Common myeloid progenitor, CD34-positive (primary cell): Measurements from ENCODE around the gene PRSS33.
A peak's percentile ranks its signal among the peaks of the same experiment; 100 is the strongest.

ENCODE experiments used
- CTCF ChIA-PET: fragments of 350-600 bp; sonication (Branson Sonifier 250); formaldehyde crosslinking; loops from one replicate; lab custom pipeline; 2021; ENCODE audit warnings: antibody characterized with exemption; lab: Charles Lee
- POLR2A ChIA-PET: fragments of 350-600 bp; sonication (Branson Sonifier 250); formaldehyde crosslinking; loops from one replicate; lab custom pipeline; 2021; ENCODE audit warnings: antibody characterized with exemption; lab: Charles Lee
- DNase-seq, 3 donors: peaks; one replicate each; pipeline versions ENCODE4 v3.0.0 to v3.0.0-alpha.2; 2013
- H3K27ac ChIP-seq, 2 experiments: 1 replicate in 1 of 2; 2 replicates in 1 of 2; pipeline ENCODE4 v1.7.0; 2013; ENCODE audit warnings: inconsistent platforms in 2 of 2, low read length in 2 of 2, mild to moderate bottlenecking in 2 of 2, low read depth in 1 of 2, moderate library complexity in 1 of 2; ENCODE audit not compliant: severe bottlenecking in 2 of 2, insufficient read depth in 1 of 2, poor library complexity in 1 of 2
- H3K27me3 ChIP-seq, 5 experiments: replicated peaks in 2 of 5; 1 replicate in 3 of 5; 2 replicates in 2 of 5; pipeline versions ENCODE4 v1.6.1 to v1.7.0; 2013; ENCODE audit warnings: low read length in 4 of 5, mild to moderate bottlenecking in 2 of 5, moderate library complexity in 2 of 5, inconsistent platforms in 1 of 5; ENCODE audit not compliant: insufficient read depth in 5 of 5, control insufficient read depth in 4 of 5
- H3K36me3 ChIP-seq, 4 experiments: 1 replicate in 2 of 4; 2 replicates in 2 of 4; pipeline versions ENCODE4 v1.6.1 to v1.7.0; 2013; ENCODE audit warnings: low read length in 3 of 4, control low read depth in 1 of 4, mild to moderate bottlenecking in 1 of 4; ENCODE audit not compliant: control insufficient read depth in 4 of 4, insufficient read depth in 4 of 4
- H3K4me1 ChIP-seq, 4 experiments: 1 replicate in 3 of 4; 2 replicates in 1 of 4; pipeline versions ENCODE4 v1.6.1 to v1.7.1; 2013; ENCODE audit warnings: low read length in 3 of 4, mild to moderate bottlenecking in 3 of 4, control low read depth in 1 of 4, inconsistent platforms in 1 of 4, moderate library complexity in 1 of 4; ENCODE audit not compliant: control insufficient read depth in 4 of 4, insufficient read depth in 4 of 4; ENCODE audit errors: control extremely low read depth in 1 of 4
- H3K4me3 ChIP-seq, 7 experiments: 1 replicate in 4 of 7; 2 replicates in 3 of 7; pipeline versions ENCODE4 v1.5.1 to v1.7.0; 2013; ENCODE audit warnings: mild to moderate bottlenecking in 7 of 7, low read length in 6 of 7, moderate library complexity in 6 of 7, inconsistent platforms in 2 of 7, low read depth in 2 of 7, control low read depth in 1 of 7; ENCODE audit not compliant: insufficient read depth in 4 of 7, control insufficient read depth in 1 of 7; ENCODE audit errors: extremely low read depth in 1 of 7
- H3K9me3 ChIP-seq, 5 experiments: 1 replicate in 4 of 5; 2 replicates in 1 of 5; pipeline versions ENCODE4 v1.6.1 to v1.7.1; 2013; ENCODE audit warnings: low read length in 4 of 5, mild to moderate bottlenecking in 2 of 5, inconsistent platforms in 1 of 5, low read depth in 1 of 5, moderate library complexity in 1 of 5; ENCODE audit not compliant: control insufficient read depth in 4 of 5, insufficient read depth in 2 of 5; ENCODE audit errors: control extremely low read depth in 1 of 5
- WGBS: methylation state at CpG from one replicate; pipeline ENCODE4 v1.1.5; 2013; ENCODE audit not compliant: insufficient coverage; 5-methylcytosine and 5-hydroxymethylcytosine counted together

Gene PRSS33

GRCh38 chr16:2773188-2773968 is 14.0 kb downstream of the PRSS33 start:
- ChIA-PET POLR2A (no interaction called here), CTCF (interaction anchor here (0.8 to 1.4 kb wide), 4 partner anchors 9 to 20 kb away, joined by 3 to 6 read pairs (median 4); no protein-coding TSS in a partner anchor)
- Histone ChIP-seq H3K27ac (no peak overlapping the region), H3K9me3 (no peaks in the 10 kb centered on the region), H3K27me3 (no peaks in the 10 kb centered on the region), H3K4me1 (peaks cover 0 to 22% (median 19%) of the 10 kb centered on the region in 4 experiments), H3K4me3 (no peak overlapping the region), H3K36me3 (peaks cover 16 to 68% (median 45%) of the 10 kb centered on the region in 4 experiments)
- 94% methylated on average over 6 of the region's 12 CpGs for WGBS
- no peak for DNase-seq

DNA sequence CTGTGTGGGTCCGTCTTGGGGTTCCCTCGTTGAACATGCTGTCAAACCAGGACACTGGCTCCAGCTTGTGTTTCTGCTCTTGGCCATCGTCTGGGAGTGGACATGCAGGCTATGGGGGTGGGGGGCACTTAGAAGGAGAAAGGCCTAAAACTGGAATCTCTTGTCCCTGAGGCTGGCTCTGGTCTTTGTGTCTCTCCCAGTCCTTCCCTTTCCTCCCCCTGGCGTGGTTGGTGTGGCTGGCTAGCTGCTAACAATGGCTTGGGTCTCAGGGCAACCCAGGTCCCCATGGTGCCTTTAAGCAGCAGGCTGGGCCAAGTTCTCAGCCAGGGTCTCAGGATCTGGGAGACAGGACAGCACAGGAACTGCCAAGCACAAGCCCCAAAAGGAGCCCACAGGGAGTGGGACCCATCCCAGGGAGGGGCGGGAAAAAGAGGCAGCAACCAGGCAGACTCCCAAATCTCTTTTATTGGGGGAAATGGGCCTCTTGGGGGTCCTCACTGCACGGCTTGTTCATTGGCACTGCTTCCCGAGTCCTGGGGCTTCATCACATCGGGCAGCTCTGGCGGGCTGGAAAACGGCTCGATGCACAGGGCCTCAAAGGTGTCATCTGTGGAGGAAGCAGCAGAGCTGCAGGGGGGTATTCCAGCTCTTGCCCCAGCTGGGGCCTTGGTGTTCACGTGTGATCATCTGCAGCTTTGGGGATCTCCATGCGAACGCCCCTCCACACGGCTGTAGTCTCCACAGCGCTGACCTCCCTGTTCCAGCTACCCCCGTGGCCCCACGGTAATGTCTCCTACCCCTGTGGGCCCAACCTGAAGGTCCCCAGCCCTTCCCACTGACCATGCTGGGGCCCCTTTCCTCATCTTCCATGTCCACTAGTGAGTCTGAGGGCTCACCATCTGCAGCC is 15.6 kb downstream of the PRSS33 start:
- Histone ChIP-seq H3K36me3 (peaks cover 20 to 84% (median 59%) of the 10 kb centered on the region in 4 experiments), H3K27ac (no peak overlapping the region), H3K4me3 (no peak overlapping the region), H3K4me1 (peaks cover 0 to 14% (median 12%) of the 10 kb centered on the region in 4 experiments), H3K27me3 (no peaks in the 10 kb centered on the region), H3K9me3 (no peaks in the 10 kb centered on the region)
- CTCF ChIA-PET = no interaction called here
- 91% methylated on average over 17 of the region's 18 CpGs for WGBS
- POLR2A ChIA-PET = interaction anchor here (0.6 kb wide), 1 partner anchor 13 kb away, joined by 3 read pairs; no protein-coding TSS in a partner anchor
- DNase-seq = no peak

DNA sequence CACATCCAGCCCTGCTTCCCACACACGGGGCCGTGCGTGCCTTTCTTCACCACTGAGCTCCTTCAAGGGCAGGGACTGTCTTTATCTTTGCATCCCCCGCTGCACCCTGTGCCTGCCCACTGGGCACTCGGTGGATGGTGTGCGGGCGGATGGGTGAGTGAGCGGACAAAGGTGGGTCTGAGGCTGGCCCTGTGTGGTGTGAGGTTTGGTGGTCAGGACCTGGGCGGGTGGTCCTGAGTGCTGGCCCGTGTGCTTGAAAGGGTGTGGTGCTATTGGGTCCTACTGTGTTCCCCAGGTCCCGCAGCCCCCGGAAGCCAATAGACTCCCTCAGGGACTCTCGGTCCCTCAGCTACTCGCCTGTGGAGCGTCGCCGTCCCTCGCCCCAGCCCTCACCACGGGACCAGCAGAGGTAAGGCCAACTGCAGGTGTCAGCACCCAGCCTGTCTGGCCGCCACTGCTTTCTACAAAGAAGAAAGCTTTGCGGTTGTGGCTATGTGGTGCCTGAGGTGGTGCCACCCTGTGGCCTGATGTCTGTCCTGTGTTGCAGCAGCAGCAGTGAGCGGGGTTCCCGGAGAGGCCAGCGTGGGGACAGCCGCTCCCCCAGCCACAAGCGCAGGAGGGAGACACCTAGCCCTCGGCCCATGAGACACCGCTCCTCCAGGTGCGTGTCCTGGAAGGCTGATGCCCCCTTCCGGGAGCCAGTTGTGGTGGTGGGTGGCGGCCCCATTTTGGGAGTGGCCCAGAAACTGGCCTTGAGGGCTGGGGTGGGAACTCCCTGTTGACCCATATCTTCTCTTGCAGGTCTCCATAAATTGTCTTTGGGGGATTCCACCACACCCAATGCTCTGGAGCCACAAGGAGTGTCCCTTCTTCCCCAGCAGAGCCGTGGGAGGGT is 17.1 kb downstream of the PRSS33 start:
- CTCF ChIA-PET = interaction anchor here (0.6 to 1.1 kb wide), 2 partner anchors 21 to 29 kb away, joined by 3 read pairs; no protein-coding TSS in a partner anchor
- Histone ChIP-seq H3K9me3 (no peaks in the 10 kb centered on the region), H3K4me1 (peaks cover 0 to 1% (median under 1%) of the 10 kb centered on the region in 4 experiments), H3K36me3 (peaks cover 27 to 95% (median 73%) of the 10 kb centered on the region in 4 experiments), H3K27me3 (no peaks in the 10 kb centered on the region), H3K27ac (no peak overlapping the region), H3K4me3 (no peak overlapping the region)
- 96% methylated on average over 20 of the region's 32 CpGs for WGBS
- POLR2A ChIA-PET = no interaction called here
- DNase-seq = peak in 2 of 3 donors; percentile 39 to 46

GRCh38 chr16:2769675-2770056 is 17.7 kb downstream of the PRSS33 start:
- Histone ChIP-seq H3K4me1 (no peaks in the 10 kb centered on the region), H3K9me3 (no peaks in the 10 kb centered on the region), H3K27ac (no peak overlapping the region), H3K4me3 (no peak overlapping the region), H3K27me3 (no peaks in the 10 kb centered on the region), H3K36me3 (peaks cover 27 to 95% (median 76%) of the 10 kb centered on the region in 4 experiments)
- no peak for DNase-seq
- 95% methylated on average over 13 of the region's 14 CpGs for WGBS
- ChIA-PET CTCF (interaction anchor here (0.6 to 1.7 kb wide), 3 partner anchors 11 to 29 kb away, joined by 3 to 5 read pairs (median 3); no protein-coding TSS in a partner anchor), POLR2A (no interaction called here)

DNA sequence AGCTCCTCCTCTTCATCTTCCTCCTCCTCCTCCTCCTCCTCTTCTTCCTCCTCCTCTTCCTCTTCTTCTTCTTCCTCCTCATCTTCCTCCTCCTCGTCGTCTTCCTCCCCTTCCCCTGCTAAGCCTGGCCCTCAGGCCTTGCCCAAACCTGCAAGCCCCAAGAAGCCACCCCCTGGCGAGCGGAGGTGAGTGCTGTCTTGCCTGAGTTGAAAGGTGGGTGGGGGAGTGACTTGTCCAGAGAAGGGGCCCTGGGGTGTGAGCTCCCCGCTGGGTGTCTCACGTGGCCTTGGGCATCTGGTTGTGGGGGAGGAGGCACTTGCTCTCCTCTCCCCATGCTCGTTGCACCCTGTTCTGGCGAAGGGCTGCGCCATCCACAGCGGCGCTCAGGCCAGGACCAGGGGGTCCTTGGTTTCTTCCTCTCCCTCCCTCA is 18.2 kb downstream of the PRSS33 start:
- H3K27me3 ChIP-seq = no peaks in the 10 kb centered on the region
- H3K4me1 ChIP-seq = no peaks in the 10 kb centered on the region
- H3K9me3 ChIP-seq = no peaks in the 10 kb centered on the region
- H3K27ac ChIP-seq = peak overlapping the region in 1 of 2 experiments; percentile 2
- DNase-seq = no peak
- H3K4me3 ChIP-seq = no peak overlapping the region
- ChIA-PET CTCF (interaction anchor here (1.7 kb wide), 1 partner anchor 10 kb away, joined by 5 read pairs; no protein-coding TSS in a partner anchor), POLR2A (no interaction called here)
- peaks cover 32 to 95% (median 79%) of the 10 kb centered on the region in 4 experiments for H3K36me3 ChIP-seq
- 90% methylated on average over 3 of the region's 11 CpGs for WGBS

- Histone ChIP-seq H3K27ac (peak overlapping the region in 1 of 2 experiments; percentile 2), H3K36me3 (peaks cover 35 to 96% (median 81%) of the 10 kb centered on the region in 4 experiments), H3K27me3 (no peaks in the 10 kb centered on the region), H3K4me1 (no peaks in the 10 kb centered on the region), H3K9me3 (no peaks in the 10 kb centered on the region), H3K4me3 (no peak overlapping the region)
- ChIA-PET CTCF (interaction anchor here (1.7 kb wide), 1 partner anchor 10 kb away, joined by 5 read pairs; no protein-coding TSS in a partner anchor), POLR2A (no interaction called here)
- DNase-seq = no peak
- WGBS = over 99% methylated on average over 15 of the region's 17 CpGs
These were observed 18.8 kb downstream of the PRSS33 start for GRCh38 chr16:2768403-2769089.
